Osteocyte (in vitro differentiated cells): ENCODE results near the gene CPXM1. TPM values are rescaled to one million over a fixed set of nuclear protein-coding genes. Genes with fewer than 3 reads are reported as not detected.
"Not testable (repeated sequence)": the region's sequence is repeated elsewhere in the genome, so short reads cannot be mapped to it uniquely, and the experiment has no call there.

Source experiments
- DNase-seq: peaks from one replicate; pipeline ENCODE4 v3.0.0; 2021; ENCODE audit warnings: mixed read lengths; ENCODE audit not compliant: unreplicated experiment; ENCODE audit errors: extremely low spot score
- H3K27ac Mint-ChIP-seq: one replicate; pipeline ENCODE4 v1.8.0; 2021; ENCODE audit warnings: mild to moderate bottlenecking, mixed read lengths; ENCODE audit not compliant: unreplicated experiment
- H3K27me3 Mint-ChIP-seq: one replicate; pipeline ENCODE4 v1.8.0; 2021; ENCODE audit warnings: mixed read lengths; ENCODE audit not compliant: unreplicated experiment
- H3K36me3 Mint-ChIP-seq: one replicate; pipeline ENCODE4 v1.8.0; 2021; ENCODE audit warnings: mixed read lengths; ENCODE audit not compliant: unreplicated experiment
- H3K4me1 Mint-ChIP-seq: one replicate; pipeline ENCODE4 v1.8.0; 2021; ENCODE audit warnings: mixed read lengths; ENCODE audit not compliant: unreplicated experiment
- H3K4me3 Mint-ChIP-seq: one replicate; pipeline ENCODE4 v1.8.0; 2021; ENCODE audit warnings: mild to moderate bottlenecking, moderate library complexity, mixed read lengths; ENCODE audit not compliant: unreplicated experiment
- H3K9me3 Mint-ChIP-seq: one replicate; pipeline ENCODE4 v1.8.0; 2021; ENCODE audit warnings: mixed read lengths; ENCODE audit not compliant: unreplicated experiment
- CTCF ChIP-seq: fragments of 200-600 bp; sonication (generic); IDR thresholded peaks from 2 replicates; pipeline ENCODE4 v1.5.0; 2021; ENCODE audit warnings: antibody characterized with exemption, mild to moderate bottlenecking, moderate library complexity
- total RNA-seq: library from RNA; stranded (reverse); gene quantifications from 2 replicates; pipeline ENCODE4 v1.2.1, GENCODE V29; 2021

CPXM1 gene
- total RNA-seq, 1 donor from 2014 or later: 84.0 TPM

GRCh38 chr20:2814076-2814475, 13.6 kb upstream of the CPXM1 start:
- H3K4me3 Mint-ChIP-seq: no peak overlapping the region
- H3K27ac Mint-ChIP-seq: peak overlapping the region; percentile 55

GRCh38 chr20:2812189-2812588, 11.8 kb upstream of the CPXM1 start:
- H3K9me3 Mint-ChIP-seq: peaks cover 12% of the 10 kb centered on the region
- H3K4me3 Mint-ChIP-seq: no peak overlapping the region
- DNase-seq: no peak
- peaks cover 4% of the 10 kb centered on the region for H3K36me3 Mint-ChIP-seq
- no peak overlapping the region for H3K27ac Mint-ChIP-seq
- TF ChIP-seq CTCF: no peak
- peaks cover 28% of the 10 kb centered on the region for H3K4me1 Mint-ChIP-seq
- peaks cover 11% of the 10 kb centered on the region for H3K27me3 Mint-ChIP-seq

More at GRCh38 chr20:2814076-2814475, 13.6 kb upstream of the CPXM1 start:
- Mint-ChIP-seq H3K27me3 (peaks cover 1% of the 10 kb centered on the region), H3K9me3 (peaks cover 12% of the 10 kb centered on the region), H3K36me3 (peaks cover under 1% of the 10 kb centered on the region), H3K4me1 (peaks cover 43% of the 10 kb centered on the region)
- TF ChIP-seq CTCF: no peak
- DNase-seq: peak; percentile 27

- Mint-ChIP-seq H3K27ac (no peak overlapping the region), H3K27me3 (peaks cover 21% of the 10 kb centered on the region), H3K4me3 (no peak overlapping the region), H3K36me3 (peaks cover 6% of the 10 kb centered on the region), H3K9me3 (peaks cover 12% of the 10 kb centered on the region), H3K4me1 (peaks cover 16% of the 10 kb centered on the region)
- peak; percentile 56 for DNase-seq
- no peak for TF ChIP-seq CTCF
Observed at GRCh38 chr20:2809690-2810089, 9.3 kb upstream of the CPXM1 start.

- DNase-seq: peak; percentile 62
- Mint-ChIP-seq H3K27me3 (peaks cover 29% of the 10 kb centered on the region), H3K9me3 (peaks cover 12% of the 10 kb centered on the region)
- not testable (repeated sequence) for H3K4me1 Mint-ChIP-seq, H3K4me3 Mint-ChIP-seq, H3K27ac Mint-ChIP-seq, H3K36me3 Mint-ChIP-seq
Observed at GRCh38 chr20:2807929-2808328, 7.5 kb upstream of the CPXM1 start.

GRCh38 chr20:2807019-2807418, 6.6 kb upstream of the CPXM1 start:
- Mint-ChIP-seq H3K27ac (no peak overlapping the region), H3K9me3 (peaks cover 7% of the 10 kb centered on the region), H3K27me3 (peaks cover 32% of the 10 kb centered on the region), H3K36me3 (peaks cover 6% of the 10 kb centered on the region), H3K4me1 (peaks cover 9% of the 10 kb centered on the region), H3K4me3 (no peak overlapping the region)
- peak; percentile 73 for DNase-seq
- TF ChIP-seq CTCF: no peak

- Mint-ChIP-seq H3K4me1 (peaks cover 12% of the 10 kb centered on the region), H3K4me3 (no peak overlapping the region), H3K9me3 (peaks cover 4% of the 10 kb centered on the region), H3K27ac (no peak overlapping the region), H3K27me3 (peaks cover 32% of the 10 kb centered on the region), H3K36me3 (peaks cover 6% of the 10 kb centered on the region)
- peak; percentile 46 for DNase-seq
- TF ChIP-seq CTCF: no peak
Observed at GRCh38 chr20:2806351-2806701, 5.9 kb upstream of the CPXM1 start.
